Activated CD8-positive, alpha-beta T cell treated with anti-CD3 and anti-CD28 coated beads, Interleukin-2, amount 10 ng/mL, durations not matched to agents 7 days and 5 days (primary cell): Measurements from ENCODE around the gene DNAJA3. TPM values are rescaled to one million over a fixed set of nuclear protein-coding genes. Genes with fewer than 3 reads are reported as not detected.

Experiments used
- ATAC-seq: fragments of 150-1000 bp; cut with Tn5 transposase; one replicate; pipeline ENCODE4 v1.10.0; 2021; ENCODE audit warnings: moderate library complexity
- CTCF ChIA-PET: fragments of 350-600 bp; sonication (Branson Sonifier 250); formaldehyde crosslinking; loops from one replicate; lab custom pipeline; 2021; ENCODE audit warnings: antibody characterized with exemption; lab: Charles Lee
- POLR2A ChIA-PET: fragments of 350-600 bp; sonication (Branson Sonifier 250); formaldehyde crosslinking; loops from one replicate; lab custom pipeline; 2021; ENCODE audit warnings: antibody characterized with exemption; lab: Charles Lee
- DNase-seq: peaks from one replicate; pipeline ENCODE4 v3.0.0-alpha.2; 2020
- H3K27ac Mint-ChIP-seq: one replicate; pipeline ENCODE4 v1.8.0; 2021; ENCODE audit warnings: mild to moderate bottlenecking, mixed read lengths
- H3K27me3 Mint-ChIP-seq: one replicate; pipeline ENCODE4 v1.8.0; 2021; ENCODE audit warnings: low read depth, mixed read lengths
- H3K36me3 Mint-ChIP-seq: one replicate; pipeline ENCODE4 v1.8.0; 2021; ENCODE audit warnings: low read depth, mixed read lengths
- H3K4me1 Mint-ChIP-seq: one replicate; pipeline ENCODE4 v1.8.0; 2021; ENCODE audit warnings: low read depth, mixed read lengths
- H3K4me3 Mint-ChIP-seq: one replicate; pipeline ENCODE4 v1.8.0; 2021; ENCODE audit warnings: mild to moderate bottlenecking, mixed read lengths
- H3K9me3 Mint-ChIP-seq: one replicate; pipeline ENCODE4 v1.8.0; 2022; ENCODE audit warnings: mixed read lengths; ENCODE audit not compliant: insufficient read depth
- total RNA-seq, 2 experiments: library from RNA; stranded (reverse); gene quantifications; one replicate each; pipeline ENCODE4 v1.2.3, GENCODE V29; 2021

Gene DNAJA3
- total RNA-seq, 2 experiments from 2014 or later: 55.1 to 61.4 TPM

- ChIA-PET POLR2A (no interaction called here), CTCF (no interaction called here)
- Mint-ChIP-seq H3K27me3 (no peaks in the 10 kb centered on the region), H3K4me1 (no peaks in the 10 kb centered on the region), H3K36me3 (peaks cover 42% of the 10 kb centered on the region), H3K9me3 (no peaks in the 10 kb centered on the region), H3K4me3 (no peak overlapping the region), H3K27ac (no peak overlapping the region)
- DNase-seq (no peak), ATAC-seq (no peak)
Observed at GRCh38 chr16:4452674-4453073, 27.0 kb downstream of the DNAJA3 start.

GRCh38 chr16:4454623-4455022, 29.0 kb downstream of the DNAJA3 start:
- H3K4me3 Mint-ChIP-seq: no peak overlapping the region
- DNase-seq (no peak), ATAC-seq (no peak)
- no peaks in the 10 kb centered on the region for H3K27me3 Mint-ChIP-seq
- POLR2A ChIA-PET: interaction anchor here (1.4 kb wide), 1 partner anchor 16 kb away, joined by 3 read pairs; no protein-coding TSS in a partner anchor
- H3K4me1 Mint-ChIP-seq: peaks cover 7% of the 10 kb centered on the region
- no peak overlapping the region for H3K27ac Mint-ChIP-seq
- H3K36me3 Mint-ChIP-seq: peaks cover 42% of the 10 kb centered on the region
- H3K9me3 Mint-ChIP-seq: no peaks in the 10 kb centered on the region
- CTCF ChIA-PET: no interaction called here

- no peak overlapping the region for H3K27ac Mint-ChIP-seq
- no peak overlapping the region for H3K4me3 Mint-ChIP-seq
- H3K27me3 Mint-ChIP-seq: no peaks in the 10 kb centered on the region
Observed at GRCh38 chr16:4455081-4455480, 29.4 kb downstream of the DNAJA3 start.

GRCh38 chr16:4455951-4456350, 30.3 kb downstream of the DNAJA3 start:
- H3K4me1 Mint-ChIP-seq: peaks cover 14% of the 10 kb centered on the region

More at GRCh38 chr16:4455081-4455480, 29.4 kb downstream of the DNAJA3 start:
- Mint-ChIP-seq H3K9me3 (no peaks in the 10 kb centered on the region), H3K4me1 (peaks cover 12% of the 10 kb centered on the region), H3K36me3 (peaks cover 42% of the 10 kb centered on the region)
- no peak for DNase-seq
- ATAC-seq: no peak
- ChIA-PET CTCF (no interaction called here), POLR2A (interaction anchor here (1.4 kb wide), 1 partner anchor 16 kb away, joined by 3 read pairs; no protein-coding TSS in a partner anchor)

GRCh38 chr16:4460936-4461249, 35.2 kb downstream of the DNAJA3 start:
- ATAC-seq: no peak
- H3K9me3 Mint-ChIP-seq: no peaks in the 10 kb centered on the region
- POLR2A ChIA-PET: interaction anchor here (0.8 to 2.4 kb wide), 2 partner anchors 15 to 23 kb away, joined by 4 to 8 read pairs; partner anchors contain the start of genes HMOX2 and NMRAL1
- no peak overlapping the region for H3K27ac Mint-ChIP-seq
- H3K4me3 Mint-ChIP-seq: no peak overlapping the region
- peaks cover 35% of the 10 kb centered on the region for H3K36me3 Mint-ChIP-seq
- no peaks in the 10 kb centered on the region for H3K27me3 Mint-ChIP-seq
- H3K4me1 Mint-ChIP-seq: peaks cover 27% of the 10 kb centered on the region
- CTCF ChIA-PET: interaction anchor here (1.2 kb wide), 1 partner anchor 42 kb away, joined by 4 read pairs; no protein-coding TSS in a partner anchor
- DNase-seq: no peak

More at GRCh38 chr16:4455951-4456350, 30.3 kb downstream of the DNAJA3 start:
- POLR2A ChIA-PET: interaction anchor here (1.4 kb wide), 1 partner anchor 17 kb away, joined by 3 read pairs; no protein-coding TSS in a partner anchor
- no peak for DNase-seq
- CTCF ChIA-PET: no interaction called here
- Mint-ChIP-seq H3K36me3 (peaks cover 38% of the 10 kb centered on the region), H3K4me3 (no peak overlapping the region), H3K9me3 (no peaks in the 10 kb centered on the region), H3K27me3 (no peaks in the 10 kb centered on the region), H3K27ac (no peak overlapping the region)
- no peak for ATAC-seq

GRCh38 chr16:4461250-4462085, 35.8 kb downstream of the DNAJA3 start:
- POLR2A ChIA-PET: interaction anchor here (2.4 kb wide), 1 partner anchor 14 kb away, joined by 8 read pairs; the partner anchor contains the start of genes HMOX2 and NMRAL1
- ATAC-seq: no peak
- DNase-seq: no peak

GRCh38 chr16:4463522-4464163, 38.0 kb downstream of the DNAJA3 start:
- peaks cover 39% of the 10 kb centered on the region for H3K4me1 Mint-ChIP-seq
- no peak overlapping the region for H3K4me3 Mint-ChIP-seq
- no peaks in the 10 kb centered on the region for H3K9me3 Mint-ChIP-seq
- no peak for DNase-seq
- ChIA-PET POLR2A (no interaction called here), CTCF (interaction anchor here (1.7 kb wide), 1 partner anchor 43 kb away, joined by 6 read pairs; no protein-coding TSS in a partner anchor)
- peaks cover 44% of the 10 kb centered on the region for H3K36me3 Mint-ChIP-seq
- H3K27ac Mint-ChIP-seq: no peak overlapping the region
- ATAC-seq: no peak
- H3K27me3 Mint-ChIP-seq: no peaks in the 10 kb centered on the region

More at GRCh38 chr16:4461250-4462085, 35.8 kb downstream of the DNAJA3 start:
- Mint-ChIP-seq H3K4me1 (peaks cover 33% of the 10 kb centered on the region), H3K27me3 (no peaks in the 10 kb centered on the region), H3K4me3 (no peak overlapping the region), H3K27ac (no peak overlapping the region), H3K9me3 (no peaks in the 10 kb centered on the region), H3K36me3 (peaks cover 41% of the 10 kb centered on the region)
- CTCF ChIA-PET: no interaction called here

- CTCF ChIA-PET: interaction anchor here (0.7 to 1.8 kb wide), 8 partner anchors 10 to 82 kb away, joined by 3 to 10 read pairs (median 3); partner anchors contain the start of gene HMOX2
- DNase-seq: peak; percentile 78
- POLR2A ChIA-PET: interaction anchor here (1.0 to 1.8 kb wide), 9 partner anchors 9 to 70 kb away, joined by 3 to 15 read pairs (median 4); partner anchors contain the start of genes CORO7, HMOX2 and NMRAL1
- H3K4me3 Mint-ChIP-seq: peak overlapping the region; percentile 1
- H3K4me1 Mint-ChIP-seq: peaks cover 23% of the 10 kb centered on the region
- ATAC-seq: peak; percentile 94
- H3K9me3 Mint-ChIP-seq: no peaks in the 10 kb centered on the region
- H3K36me3 Mint-ChIP-seq: peaks cover 35% of the 10 kb centered on the region
- no peaks in the 10 kb centered on the region for H3K27me3 Mint-ChIP-seq
- H3K27ac Mint-ChIP-seq: peak overlapping the region; percentile 76
Observed at GRCh38 chr16:4465977-4466779, 40.5 kb downstream of the DNAJA3 start.

GRCh38 chr16:4467916-4468315, 42.2 kb downstream of the DNAJA3 start:
- DNase-seq: no peak
- no peak overlapping the region for H3K27ac Mint-ChIP-seq
- peaks cover 29% of the 10 kb centered on the region for H3K4me1 Mint-ChIP-seq
- POLR2A ChIA-PET: interaction anchor here (0.6 to 0.8 kb wide), 3 partner anchors 13 to 160 kb away, joined by 3 read pairs; no protein-coding TSS in a partner anchor
- no peak overlapping the region for H3K4me3 Mint-ChIP-seq
- CTCF ChIA-PET: no interaction called here
- peaks cover 36% of the 10 kb centered on the region for H3K36me3 Mint-ChIP-seq
- ATAC-seq: no peak
- H3K27me3 Mint-ChIP-seq: no peaks in the 10 kb centered on the region
- no peaks in the 10 kb centered on the region for H3K9me3 Mint-ChIP-seq

GRCh38 chr16:4468972-4469371, 43.3 kb downstream of the DNAJA3 start:
- no peaks in the 10 kb centered on the region for H3K27me3 Mint-ChIP-seq
- peaks cover 34% of the 10 kb centered on the region for H3K4me1 Mint-ChIP-seq
- H3K9me3 Mint-ChIP-seq: no peaks in the 10 kb centered on the region
- H3K4me3 Mint-ChIP-seq: no peak overlapping the region
- no peak overlapping the region for H3K27ac Mint-ChIP-seq
- H3K36me3 Mint-ChIP-seq: peaks cover 36% of the 10 kb centered on the region
- POLR2A ChIA-PET: no interaction called here
- DNase-seq (no peak), ATAC-seq (no peak)
- CTCF ChIA-PET: no interaction called here

GRCh38 chr16:4471869-4472268, 46.2 kb downstream of the DNAJA3 start:
- Mint-ChIP-seq H3K27ac (no peak overlapping the region), H3K36me3 (peaks cover 20% of the 10 kb centered on the region), H3K4me3 (no peak overlapping the region), H3K9me3 (no peaks in the 10 kb centered on the region), H3K4me1 (peaks cover 27% of the 10 kb centered on the region), H3K27me3 (no peaks in the 10 kb centered on the region)
- DNase-seq (no peak), ATAC-seq (no peak)
- ChIA-PET POLR2A (interaction anchor here (0.6 to 1.3 kb wide), 3 partner anchors 34 to 55 kb away, joined by 4 to 5 read pairs (median 4); partner anchors contain the start of gene CORO7), CTCF (interaction anchor here (12.2 kb wide), 1 partner anchor 33 kb away, joined by 173 read pairs; no protein-coding TSS in a partner anchor)
